HepG2 (cell line): Measurements from ENCODE around the gene RABEP2. TPM values are rescaled to one million over a fixed set of nuclear protein-coding genes. Genes with fewer than 3 reads are reported as not detected.

Experiments used
- BORCS8-MEF2B ChIP-seq: sonication (generic); formaldehyde crosslinking; IDR thresholded peaks from 2 replicates; pipeline ENCODE4 v1.8.0; 2022; ENCODE audit warnings: mild to moderate bottlenecking, missing genetic modification reagents
- MED1 ChIP-seq: sonication (generic); formaldehyde crosslinking; IDR thresholded peaks from 2 replicates; pipeline ENCODE4 v1.4.0; 2020; ENCODE audit warnings: missing genetic modification reagents
- SKI ChIP-seq: fragments of 450-650 bp; IDR thresholded peaks from one replicate; pipeline ENCODE4 v1.6.1; 2018; ENCODE audit warnings: mild to moderate bottlenecking; ENCODE audit not compliant: partially characterized antibody
- TGIF2 ChIP-seq: IDR thresholded peaks from 2 replicates; pipeline ENCODE4 v1.6.1; 2016; ENCODE audit warnings: control low read depth, missing compliant biosample characterization
- UBTF ChIP-seq: sonication (generic); formaldehyde crosslinking; IDR thresholded peaks from 2 replicates; pipeline ENCODE4 v1.4.0; 2020; ENCODE audit warnings: mild to moderate bottlenecking, missing genetic modification reagents
- ZNF138 ChIP-seq: sonication (generic); formaldehyde crosslinking; IDR thresholded peaks from 2 replicates; pipeline ENCODE4 v1.5.0; 2020; ENCODE audit warnings: mild to moderate bottlenecking, low read depth, missing genetic modification reagents
- ZNF367 ChIP-seq: sonication (generic); formaldehyde crosslinking; IDR thresholded peaks from 2 replicates; pipeline ENCODE4 v1.4.0; 2020; ENCODE audit warnings: missing genetic modification reagents, borderline replicate concordance
- polyA plus RNA-seq, 8 experiments: library from polyadenylated mRNA; depleted of rRNA in 3 of 8; stranded (reverse) in 7 of 8; unstranded in 1 of 8; fragments of >200 nt; fragmentation: Illumina TruSeq in 4 of 8; extraction: Trizol in 4 of 8; gene quantifications; 2 replicates each; pipeline versions ENCODE4 v1.2.1 to v1.2.3, GENCODE V29; 2011 to 2016; ENCODE audit warnings: low read depth in 4 of 8, missing spikeins in 1 of 8, mixed read lengths in 1 of 8; ENCODE audit not compliant: insufficient read depth in 1 of 8
- total RNA-seq, 5 experiments: library from RNA; depleted of rRNA; stranded (reverse); fragments of >200 nt; fragmentation: Illumina TruSeq; extraction: Trizol; gene quantifications; 2 replicates each; pipeline ENCODE4 v1.2.3, GENCODE V29; 2016; ENCODE audit warnings: low read depth in 1 of 5
- TF ChIP-seq, protein P1 (sequence below): sonication (generic); formaldehyde crosslinking; IDR thresholded peaks from 2 replicates; pipeline ENCODE4 v1.4.0; 2020; ENCODE audit warnings: mild to moderate bottlenecking, missing genetic modification reagents, borderline replicate concordance
- TF ChIP-seq, protein P2 (sequence below): sonication (generic); formaldehyde crosslinking; IDR thresholded peaks from 2 replicates; pipeline ENCODE4 v1.5.0; 2020; ENCODE audit warnings: mild to moderate bottlenecking, missing genetic modification reagents, borderline replicate concordance
- TF ChIP-seq, protein P3 (sequence below): sonication (generic); formaldehyde crosslinking; IDR thresholded peaks from 2 replicates; pipeline ENCODE4 v1.4.0; 2020; ENCODE audit warnings: missing genetic modification reagents

Gene RABEP2
- total and polyA plus RNA-seq, 2 of the 13 experiments (the other 11 are each of a cell fraction or from before 2014, with no cell fraction given): 10.8 to 18.4 TPM

DNA sequence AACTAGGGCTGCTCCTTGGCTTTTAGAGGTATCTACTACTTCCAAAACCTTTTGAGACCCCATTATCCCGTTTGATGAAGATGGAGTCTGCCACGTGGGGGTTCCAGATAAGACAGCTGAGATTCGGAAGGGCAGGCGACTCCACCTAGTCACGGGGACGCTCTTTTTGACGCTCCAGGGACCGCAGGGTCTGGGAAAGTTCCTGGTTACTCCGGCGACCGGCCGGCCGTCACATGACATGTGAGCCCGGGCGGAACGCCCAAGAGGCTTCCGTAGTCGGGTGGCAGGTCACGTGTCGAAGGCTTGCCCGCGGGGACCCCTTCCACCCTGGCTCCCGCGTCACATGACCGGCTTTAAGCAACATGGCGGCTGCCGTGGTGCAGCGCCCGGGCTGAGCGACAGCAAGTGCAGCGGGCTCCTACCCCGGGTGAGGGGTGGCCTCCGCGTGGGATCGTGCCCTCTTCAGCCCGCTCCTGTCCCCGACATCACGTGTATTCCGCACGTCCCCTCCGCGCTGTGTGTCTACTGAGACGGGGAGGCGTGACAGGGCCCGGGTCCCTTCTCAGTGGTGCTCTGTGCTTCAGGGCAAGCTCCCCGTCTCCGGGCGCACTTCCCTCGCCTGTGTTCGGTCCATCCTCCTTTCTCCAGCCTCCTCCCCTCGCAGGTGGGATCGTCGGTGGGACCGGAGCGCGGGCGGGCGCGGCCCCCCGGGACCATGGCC, 49.6 kb upstream of the RABEP2 start, which contains the start of gene SPNS1 (continued):
- TF ChIP-seq, protein P1, sequence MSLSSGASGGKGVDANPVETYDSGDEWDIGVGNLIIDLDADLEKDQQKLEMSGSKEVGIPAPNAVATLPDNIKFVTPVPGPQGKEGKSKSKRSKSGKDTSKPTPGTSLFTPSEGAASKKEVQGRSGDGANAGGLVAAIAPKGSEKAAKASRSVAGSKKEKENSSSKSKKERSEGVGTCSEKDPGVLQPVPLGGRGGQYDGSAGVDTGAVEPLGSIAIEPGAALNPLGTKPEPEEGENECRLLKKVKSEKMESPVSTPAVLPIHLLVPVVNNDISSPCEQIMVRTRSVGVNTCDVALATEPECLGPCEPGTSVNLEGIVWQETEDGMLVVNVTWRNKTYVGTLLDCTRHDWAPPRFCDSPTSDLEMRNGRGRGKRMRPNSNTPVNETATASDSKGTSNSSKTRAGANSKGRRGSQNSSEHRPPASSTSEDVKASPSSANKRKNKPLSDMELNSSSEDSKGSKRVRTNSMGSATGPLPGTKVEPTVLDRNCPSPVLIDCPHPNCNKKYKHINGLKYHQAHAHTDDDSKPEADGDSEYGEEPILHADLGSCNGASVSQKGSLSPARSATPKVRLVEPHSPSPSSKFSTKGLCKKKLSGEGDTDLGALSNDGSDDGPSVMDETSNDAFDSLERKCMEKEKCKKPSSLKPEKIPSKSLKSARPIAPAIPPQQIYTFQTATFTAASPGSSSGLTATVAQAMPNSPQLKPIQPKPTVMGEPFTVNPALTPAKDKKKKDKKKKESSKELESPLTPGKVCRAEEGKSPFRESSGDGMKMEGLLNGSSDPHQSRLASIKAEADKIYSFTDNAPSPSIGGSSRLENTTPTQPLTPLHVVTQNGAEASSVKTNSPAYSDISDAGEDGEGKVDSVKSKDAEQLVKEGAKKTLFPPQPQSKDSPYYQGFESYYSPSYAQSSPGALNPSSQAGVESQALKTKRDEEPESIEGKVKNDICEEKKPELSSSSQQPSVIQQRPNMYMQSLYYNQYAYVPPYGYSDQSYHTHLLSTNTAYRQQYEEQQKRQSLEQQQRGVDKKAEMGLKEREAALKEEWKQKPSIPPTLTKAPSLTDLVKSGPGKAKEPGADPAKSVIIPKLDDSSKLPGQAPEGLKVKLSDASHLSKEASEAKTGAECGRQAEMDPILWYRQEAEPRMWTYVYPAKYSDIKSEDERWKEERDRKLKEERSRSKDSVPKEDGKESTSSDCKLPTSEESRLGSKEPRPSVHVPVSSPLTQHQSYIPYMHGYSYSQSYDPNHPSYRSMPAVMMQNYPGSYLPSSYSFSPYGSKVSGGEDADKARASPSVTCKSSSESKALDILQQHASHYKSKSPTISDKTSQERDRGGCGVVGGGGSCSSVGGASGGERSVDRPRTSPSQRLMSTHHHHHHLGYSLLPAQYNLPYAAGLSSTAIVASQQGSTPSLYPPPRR: peak; percentile 76
- peak; percentile 86 for TF ChIP-seq UBTF (CRISPR knock-in tag)
- peak; percentile 99 for TF ChIP-seq TGIF2
- TF ChIP-seq BORCS8-MEF2B (CRISPR knock-in tag): peak; percentile 89; the same call in 1 of the 2 replicates
- TF ChIP-seq, protein P2, sequence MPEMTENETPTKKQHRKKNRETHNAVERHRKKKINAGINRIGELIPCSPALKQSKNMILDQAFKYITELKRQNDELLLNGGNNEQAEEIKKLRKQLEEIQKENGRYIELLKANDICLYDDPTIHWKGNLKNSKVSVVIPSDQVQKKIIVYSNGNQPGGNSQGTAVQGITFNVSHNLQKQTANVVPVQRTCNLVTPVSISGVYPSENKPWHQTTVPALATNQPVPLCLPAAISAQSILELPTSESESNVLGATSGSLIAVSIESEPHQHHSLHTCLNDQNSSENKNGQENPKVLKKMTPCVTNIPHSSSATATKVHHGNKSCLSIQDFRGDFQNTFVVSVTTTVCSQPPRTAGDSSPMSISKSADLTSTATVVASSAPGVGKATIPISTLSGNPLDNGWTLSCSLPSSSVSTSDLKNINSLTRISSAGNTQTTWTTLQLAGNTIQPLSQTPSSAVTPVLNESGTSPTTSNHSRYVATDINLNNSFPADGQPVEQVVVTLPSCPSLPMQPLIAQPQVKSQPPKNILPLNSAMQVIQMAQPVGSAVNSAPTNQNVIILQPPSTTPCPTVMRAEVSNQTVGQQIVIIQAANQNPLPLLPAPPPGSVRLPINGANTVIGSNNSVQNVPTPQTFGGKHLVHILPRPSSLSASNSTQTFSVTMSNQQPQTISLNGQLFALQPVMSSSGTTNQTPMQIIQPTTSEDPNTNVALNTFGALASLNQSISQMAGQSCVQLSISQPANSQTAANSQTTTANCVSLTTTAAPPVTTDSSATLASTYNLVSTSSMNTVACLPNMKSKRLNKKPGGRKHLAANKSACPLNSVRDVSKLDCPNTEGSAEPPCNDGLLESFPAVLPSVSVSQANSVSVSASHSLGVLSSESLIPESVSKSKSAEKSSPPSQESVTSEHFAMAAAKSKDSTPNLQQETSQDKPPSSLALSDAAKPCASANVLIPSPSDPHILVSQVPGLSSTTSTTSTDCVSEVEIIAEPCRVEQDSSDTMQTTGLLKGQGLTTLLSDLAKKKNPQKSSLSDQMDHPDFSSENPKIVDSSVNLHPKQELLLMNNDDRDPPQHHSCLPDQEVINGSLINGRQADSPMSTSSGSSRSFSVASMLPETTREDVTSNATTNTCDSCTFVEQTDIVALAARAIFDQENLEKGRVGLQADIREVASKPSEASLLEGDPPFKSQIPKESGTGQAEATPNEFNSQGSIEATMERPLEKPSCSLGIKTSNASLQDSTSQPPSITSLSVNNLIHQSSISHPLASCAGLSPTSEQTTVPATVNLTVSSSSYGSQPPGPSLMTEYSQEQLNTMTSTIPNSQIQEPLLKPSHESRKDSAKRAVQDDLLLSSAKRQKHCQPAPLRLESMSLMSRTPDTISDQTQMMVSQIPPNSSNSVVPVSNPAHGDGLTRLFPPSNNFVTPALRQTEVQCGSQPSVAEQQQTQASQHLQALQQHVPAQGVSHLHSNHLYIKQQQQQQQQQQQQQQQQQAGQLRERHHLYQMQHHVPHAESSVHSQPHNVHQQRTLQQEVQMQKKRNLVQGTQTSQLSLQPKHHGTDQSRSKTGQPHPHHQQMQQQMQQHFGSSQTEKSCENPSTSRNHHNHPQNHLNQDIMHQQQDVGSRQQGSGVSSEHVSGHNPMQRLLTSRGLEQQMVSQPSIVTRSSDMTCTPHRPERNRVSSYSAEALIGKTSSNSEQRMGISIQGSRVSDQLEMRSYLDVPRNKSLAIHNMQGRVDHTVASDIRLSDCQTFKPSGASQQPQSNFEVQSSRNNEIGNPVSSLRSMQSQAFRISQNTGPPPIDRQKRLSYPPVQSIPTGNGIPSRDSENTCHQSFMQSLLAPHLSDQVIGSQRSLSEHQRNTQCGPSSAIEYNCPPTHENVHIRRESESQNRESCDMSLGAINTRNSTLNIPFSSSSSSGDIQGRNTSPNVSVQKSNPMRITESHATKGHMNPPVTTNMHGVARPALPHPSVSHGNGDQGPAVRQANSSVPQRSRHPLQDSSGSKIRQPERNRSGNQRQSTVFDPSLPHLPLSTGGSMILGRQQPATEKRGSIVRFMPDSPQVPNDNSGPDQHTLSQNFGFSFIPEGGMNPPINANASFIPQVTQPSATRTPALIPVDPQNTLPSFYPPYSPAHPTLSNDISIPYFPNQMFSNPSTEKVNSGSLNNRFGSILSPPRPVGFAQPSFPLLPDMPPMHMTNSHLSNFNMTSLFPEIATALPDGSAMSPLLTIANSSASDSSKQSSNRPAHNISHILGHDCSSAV: no peak
- TF ChIP-seq MED1: peak; percentile 88
- TF ChIP-seq, protein P3, sequence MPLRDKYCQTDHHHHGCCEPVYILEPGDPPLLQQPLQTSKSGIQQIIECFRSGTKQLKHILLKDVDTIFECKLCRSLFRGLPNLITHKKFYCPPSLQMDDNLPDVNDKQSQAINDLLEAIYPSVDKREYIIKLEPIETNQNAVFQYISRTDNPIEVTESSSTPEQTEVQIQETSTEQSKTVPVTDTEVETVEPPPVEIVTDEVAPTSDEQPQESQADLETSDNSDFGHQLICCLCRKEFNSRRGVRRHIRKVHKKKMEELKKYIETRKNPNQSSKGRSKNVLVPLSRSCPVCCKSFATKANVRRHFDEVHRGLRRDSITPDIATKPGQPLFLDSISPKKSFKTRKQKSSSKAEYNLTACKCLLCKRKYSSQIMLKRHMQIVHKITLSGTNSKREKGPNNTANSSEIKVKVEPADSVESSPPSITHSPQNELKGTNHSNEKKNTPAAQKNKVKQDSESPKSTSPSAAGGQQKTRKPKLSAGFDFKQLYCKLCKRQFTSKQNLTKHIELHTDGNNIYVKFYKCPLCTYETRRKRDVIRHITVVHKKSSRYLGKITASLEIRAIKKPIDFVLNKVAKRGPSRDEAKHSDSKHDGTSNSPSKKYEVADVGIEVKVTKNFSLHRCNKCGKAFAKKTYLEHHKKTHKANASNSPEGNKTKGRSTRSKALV (CRISPR knock-in tag): peak; percentile 88
- TF ChIP-seq ZNF367 (CRISPR knock-in tag): peak; percentile 90; the same call in 1 of the 2 replicates
- peak; percentile 89 for TF ChIP-seq ZNF138 (CRISPR knock-in tag)
- peak; percentile 60 for TF ChIP-seq SKI
